A549 treated with AZD9567 at 1 μM for 4 hours (cell line): Measurements from ENCODE around the gene CAPN1. TPM values are rescaled to one million over a fixed set of nuclear protein-coding genes. Genes with fewer than 3 reads are reported as not detected.

Experiments
- total RNA-seq: library from RNA; stranded (reverse); fragments of 200-300 nt; extraction: Qiagen RNA extraction; gene quantifications from 5 replicates; pipeline ENCODE4 v1.2.3, GENCODE V29; 2022; ENCODE audit not compliant: insufficient read depth

CAPN1 gene
- 99.3 to 109 TPM (median 108 TPM) in 5 replicates for total RNA-seq

DNA sequence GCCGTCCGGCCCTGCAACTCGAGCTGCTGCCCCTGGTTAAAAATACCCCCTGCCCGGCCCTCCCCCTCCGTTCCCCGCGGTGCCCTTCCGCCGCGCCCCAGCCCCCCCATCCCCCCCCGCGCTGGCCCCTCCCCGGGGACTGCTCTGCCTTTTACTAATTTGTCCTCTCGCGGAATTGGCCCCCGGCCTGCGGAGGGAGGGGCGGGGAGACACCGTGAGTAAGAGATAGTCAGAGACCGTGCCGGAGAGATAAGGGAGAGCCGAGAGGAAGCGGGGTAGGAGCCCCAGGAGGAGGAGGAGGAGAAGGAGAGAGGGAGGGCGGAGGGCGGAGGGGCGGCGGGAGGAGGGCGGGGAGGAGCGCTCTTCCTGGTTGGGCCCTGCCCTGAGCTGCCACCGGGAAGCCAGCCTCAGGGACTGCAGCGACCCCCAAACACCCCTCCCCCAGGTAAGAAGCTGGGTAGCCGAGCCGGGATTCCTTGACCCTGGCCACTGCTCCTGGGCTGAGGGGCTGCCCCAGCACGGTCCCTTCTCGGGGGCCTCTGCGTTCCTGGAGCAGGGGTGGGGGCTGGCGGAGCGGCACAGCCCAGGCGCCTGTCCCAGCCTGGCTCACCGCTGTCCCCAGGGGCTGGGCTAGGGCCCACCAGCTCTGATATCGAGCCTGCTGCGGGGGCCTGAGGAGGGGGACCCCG, at the start of gene CAPN1:
Gene CAPN1 (plus strand): TSS at position 360 of the 689 bp plus-strand sequence. CDS start 774 bp downstream, outside the sequence.

GRCh38 chr11:65134240-65134951, 47.3 kb upstream of the CAPN1 start, which contains the start of gene SYVN1:
Gene SYVN1 (minus strand): TSS chr11:65134519. CDS start chr11:65133601, 918 bp downstream.

GRCh38 chr11:65170058-65170534, 11.6 kb upstream of the CAPN1 start, which contains the start of gene SPDYC:
Gene SPDYC (plus strand): TSS chr11:65170233. CDS start chr11:65171358, 1,125 bp downstream.

Other genes starting within 250 kb of the CAPN1 start
- gene GPHA2, start 246.0 kb upstream of the CAPN1 start, total RNA-seq: not detected in 5 replicates
- not detected in 5 replicates for gene MAJIN, start 209.8 kb upstream of the CAPN1 start, total RNA-seq
- 0.32 to 0.72 TPM (median 0.56 TPM) in 4 of 5 replicates, not detected in the other for gene BATF2, start 185.0 kb upstream of the CAPN1 start, total RNA-seq
- 178 to 191 TPM (median 184 TPM) in 5 replicates for gene ARL2, start 167.8 kb upstream of the CAPN1 start, total RNA-seq
- gene SNX15, start 154.5 kb upstream of the CAPN1 start, total RNA-seq: 21.5 to 38.9 TPM (median 23.0 TPM) in 5 replicates
- gene SAC3D1, start 140.7 kb upstream of the CAPN1 start, total RNA-seq: 28.1 to 60.9 TPM (median 56.5 TPM) in 5 replicates
- gene NAALADL1, start 123.4 kb upstream of the CAPN1 start, total RNA-seq: 0.10 to 0.11 TPM (median 0.10 TPM) in 3 of 5 replicates, not detected in the others
- 53.7 to 73.8 TPM (median 71.6 TPM) in 5 replicates for gene CDCA5, start 97.9 kb upstream of the CAPN1 start, total RNA-seq
- 36.2 to 60.8 TPM (median 37.2 TPM) in 5 replicates for gene ZFPL1, start 97.7 kb upstream of the CAPN1 start, total RNA-seq
- gene VPS51, start 85.7 kb upstream of the CAPN1 start, total RNA-seq: 53.4 to 56.1 TPM (median 54.3 TPM) in 5 replicates
- gene TM7SF2, start 70.1 kb upstream of the CAPN1 start, total RNA-seq: 5.2 to 8.9 TPM (median 7.1 TPM) in 5 replicates
- 18.0 to 24.2 TPM (median 22.8 TPM) in 5 replicates for gene ZNHIT2, start 64.2 kb upstream of the CAPN1 start, total RNA-seq
- gene FAU, start 59.8 kb upstream of the CAPN1 start, total RNA-seq: 717 to 1,025 TPM (median 998 TPM) in 5 replicates
- gene MRPL49, start 59.6 kb upstream of the CAPN1 start, total RNA-seq: 63.0 to 75.1 TPM (median 69.6 TPM) in 5 replicates
- 32.1 to 46.1 TPM (median 43.1 TPM) in 5 replicates for gene SYVN1, start 47.4 kb upstream of the CAPN1 start, total RNA-seq
- gene SPDYC, start 11.7 kb upstream of the CAPN1 start, total RNA-seq: not detected in 5 replicates
- 10.7 to 16.6 TPM (median 12.9 TPM) in 5 replicates for gene POLA2, start 80.0 kb downstream of the CAPN1 start, total RNA-seq
- gene CDC42EP2, start 132.9 kb downstream of the CAPN1 start, total RNA-seq: 15.9 to 20.4 TPM (median 17.2 TPM) in 5 replicates
- 39.2 to 41.2 TPM (median 40.8 TPM) in 5 replicates for gene DPF2, start 151.9 kb downstream of the CAPN1 start, total RNA-seq
- 1.3 TPM in 5 replicates for gene TIGD3, start 172.8 kb downstream of the CAPN1 start, total RNA-seq
- 8.5 to 11.6 TPM (median 10.3 TPM) in 5 replicates for gene SLC25A45, start 200.7 kb downstream of the CAPN1 start, total RNA-seq
- 33.7 to 57.0 TPM (median 56.4 TPM) in 5 replicates for gene FRMD8, start 204.7 kb downstream of the CAPN1 start, total RNA-seq
- gene NEAT1, start 240.9 kb downstream of the CAPN1 start, total RNA-seq: 95.1 to 289 TPM (median 267 TPM) in 5 replicates